Brain microvascular endothelial cell (primary cell): ENCODE data around the gene COL11A2.
"Not testable (repeated sequence)": the region's sequence is repeated elsewhere in the genome, so short reads cannot be mapped to it uniquely, and the experiment has no call there.

Experiments used
- DNase-seq: peaks from one replicate; pipeline ENCODE4 v3.0.0-alpha.2; 2020
- H3K27ac ChIP-seq: fragments of 250-450 bp; sonication (Bioruptor Pico); 2 replicates; pipeline ENCODE4 v1.5.1; 2020; ENCODE audit warnings: mild to moderate bottlenecking, moderate library complexity
- H3K27me3 ChIP-seq: fragments of 250-450 bp; sonication (Bioruptor Pico); replicated peaks from 2 replicates; pipeline ENCODE4 v1.5.1; 2020; ENCODE audit warnings: mild to moderate bottlenecking
- H3K36me3 ChIP-seq: fragments of 250-450 bp; sonication (Bioruptor Pico); replicated peaks from 2 replicates; pipeline ENCODE4 v1.5.1; 2020; ENCODE audit warnings: mild to moderate bottlenecking
- H3K4me3 ChIP-seq: 2 replicates; pipeline ENCODE4 v1.5.1; 2011; ENCODE audit warnings: low read depth, mild to moderate bottlenecking, control low read depth, low read length, moderate library complexity
- CTCF ChIP-seq: IDR thresholded peaks from 2 replicates; pipeline ENCODE4 v1.5.1; 2011; ENCODE audit warnings: low read depth, mild to moderate bottlenecking, moderate library complexity, low read length, control low read depth, inconsistent platforms; ENCODE audit errors: missing control alignments
- in situ Hi-C: cut with HindIII; loops from 2 replicates; pipeline ENCODE4 v1.10.0; 2017; ENCODE audit warnings: low sequenced_read_pairs, low pct_ligation_motif_present

Gene COL11A2

DNA sequence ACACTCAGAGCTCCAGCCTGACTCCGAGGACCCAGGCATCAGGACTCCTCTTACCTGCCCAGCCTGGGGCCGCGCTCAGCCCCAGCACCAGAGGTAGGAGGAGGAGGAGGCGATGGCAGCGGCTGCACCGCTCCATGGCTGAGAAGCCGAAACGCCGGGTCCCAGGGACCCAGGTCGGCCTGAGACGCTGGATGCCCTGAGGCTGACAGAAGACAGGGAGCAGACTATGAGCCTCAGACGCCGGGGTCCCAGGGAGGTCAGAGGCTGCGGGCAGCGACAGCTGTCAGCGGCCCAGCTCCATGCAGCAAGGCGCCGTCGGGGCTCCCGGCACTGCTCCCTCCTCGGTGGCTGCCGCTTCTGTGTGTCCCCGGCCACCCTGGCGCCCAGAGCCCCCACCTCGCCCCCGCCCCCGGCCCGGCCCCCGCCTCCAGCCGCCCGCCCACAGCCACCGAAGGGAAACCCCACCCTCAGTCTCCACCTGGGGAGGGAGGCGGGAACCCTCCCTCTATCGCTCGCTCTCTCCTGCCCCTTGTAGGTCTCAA lies at the start of gene COL11A2:
Gene COL11A2 (minus strand): TSS at position 363 of the 542 bp plus-strand sequence. CDS start 227 bp downstream, at position 136.
- H3K4me3 ChIP-seq: peak within 1 kb of the TSS; percentile 31
- no peak for TF ChIP-seq CTCF
- H3K27ac ChIP-seq: no peak within 1 kb of the TSS
- in situ Hi-C loops: no loop called here
- peaks cover 26% of the 10 kb centered on the region for H3K36me3 ChIP-seq
- peaks cover 20% of the 10 kb centered on the region for H3K27me3 ChIP-seq
- DNase-seq: no peak

- Histone ChIP-seq H3K27ac (no peak overlapping the region), H3K36me3 (no peaks in the 10 kb centered on the region), H3K27me3 (peaks cover 2% of the 10 kb centered on the region), H3K4me3 (no peak overlapping the region)
- DNase-seq: no peak
- in situ Hi-C loops: no loop called here
- TF ChIP-seq CTCF: no peak
Observed at GRCh38 chr6:33241968-33242367, 49.7 kb upstream of the COL11A2 start.

DNA sequence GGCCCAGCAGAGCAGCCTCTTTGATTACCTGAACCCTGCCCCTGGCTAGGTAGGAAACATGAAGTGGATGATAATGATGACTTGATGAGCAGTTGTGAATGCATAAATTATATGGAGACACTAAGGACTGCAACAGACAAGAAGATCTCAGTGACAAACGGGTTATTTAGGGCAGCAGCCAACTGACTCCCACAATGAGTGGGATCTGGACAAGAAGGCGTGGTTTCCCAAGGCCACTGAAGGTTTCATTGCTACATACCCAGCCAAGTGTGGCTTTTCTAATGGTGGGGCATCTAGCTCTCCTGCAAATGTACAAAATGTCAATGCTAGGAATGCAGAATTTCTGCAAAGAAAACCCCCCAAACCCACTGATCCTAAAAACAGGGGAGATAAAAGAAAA lies 45.5 kb upstream of the COL11A2 start:
- H3K27me3 ChIP-seq: peaks cover 5% of the 10 kb centered on the region
- no peaks in the 10 kb centered on the region for H3K36me3 ChIP-seq
- no peak overlapping the region for H3K27ac ChIP-seq
- in situ Hi-C loops: no loop called here
- no peak for DNase-seq
- no peak overlapping the region for H3K4me3 ChIP-seq
- TF ChIP-seq CTCF: no peak

- Histone ChIP-seq H3K4me3 (no peak overlapping the region), H3K36me3 (no peaks in the 10 kb centered on the region), H3K27me3 (peaks cover 3% of the 10 kb centered on the region), H3K27ac (no peak overlapping the region)
- in situ Hi-C loops: no loop called here
- DNase-seq: no peak
- TF ChIP-seq CTCF: no peak
Observed at GRCh38 chr6:33236852-33237251, 44.6 kb upstream of the COL11A2 start.

- H3K27me3 ChIP-seq: peaks cover 6% of the 10 kb centered on the region
- no peak for TF ChIP-seq CTCF
- DNase-seq: no peak
Observed at GRCh38 chr6:33236328-33236727, 44.1 kb upstream of the COL11A2 start.

DNA sequence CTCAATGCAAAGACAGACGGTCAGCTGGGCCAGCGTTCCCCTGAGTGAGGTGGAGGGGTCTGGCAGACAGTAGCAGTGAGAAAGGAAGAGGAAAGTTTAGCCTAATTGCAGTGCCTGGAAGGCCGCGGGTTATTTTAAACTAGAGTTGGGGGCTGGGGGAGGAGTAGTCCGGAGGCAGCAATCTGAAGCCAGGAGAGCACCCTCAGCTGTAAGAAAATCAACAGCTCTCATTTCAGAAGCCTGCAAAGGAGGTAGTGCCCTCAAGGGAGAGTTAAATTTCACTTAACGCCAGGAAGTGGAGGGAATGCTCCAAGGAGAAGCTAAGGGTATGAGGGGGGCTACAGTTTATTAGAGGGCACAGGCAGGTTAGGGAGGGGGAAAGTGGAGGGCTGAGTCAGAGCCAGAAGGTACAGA lies 43.0 kb upstream of the COL11A2 start:
- H3K27ac ChIP-seq: no peak overlapping the region
- in situ Hi-C loops: no loop called here
- no peak for DNase-seq
- no peak overlapping the region for H3K4me3 ChIP-seq
- H3K27me3 ChIP-seq: peaks cover 6% of the 10 kb centered on the region
- H3K36me3 ChIP-seq: no peaks in the 10 kb centered on the region
- TF ChIP-seq CTCF: no peak

More at GRCh38 chr6:33236328-33236727, 44.1 kb upstream of the COL11A2 start:
- H3K4me3 ChIP-seq: no peak overlapping the region
- no peaks in the 10 kb centered on the region for H3K36me3 ChIP-seq
- in situ Hi-C loops: no loop called here
- no peak overlapping the region for H3K27ac ChIP-seq

DNA sequence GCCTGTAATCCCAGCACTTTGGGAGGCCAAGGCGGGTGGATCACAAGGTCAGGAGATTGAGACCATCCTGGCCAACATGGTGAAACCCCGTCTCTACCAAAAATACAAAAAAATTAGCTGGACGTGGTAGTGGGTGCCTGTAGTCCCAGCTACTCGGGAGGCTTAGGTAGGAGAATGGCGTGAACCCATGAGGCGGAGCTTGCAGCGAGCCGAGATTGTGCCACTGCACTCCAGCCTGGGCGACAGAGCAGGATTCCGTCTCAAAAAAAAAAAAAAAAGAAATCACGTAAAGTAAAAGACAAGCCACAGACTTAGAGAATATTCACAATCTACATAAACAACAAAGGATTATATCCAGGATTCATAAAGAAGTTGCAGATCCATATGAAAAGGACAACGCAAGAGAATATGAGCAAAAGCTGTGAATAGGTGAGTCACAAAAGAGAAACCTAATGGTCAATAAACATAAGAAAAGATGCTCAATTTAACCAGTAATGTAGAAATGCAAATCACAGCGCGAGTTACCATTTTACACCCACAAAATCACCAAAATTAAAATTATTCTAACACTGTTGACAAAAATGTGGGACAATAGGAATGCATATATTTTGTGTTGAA lies 34.3 kb upstream of the COL11A2 start:
- DNase-seq, H3K27ac ChIP-seq, in situ Hi-C loops, H3K4me3 ChIP-seq, H3K36me3 ChIP-seq, H3K27me3 ChIP-seq: not testable (repeated sequence)
